GM18526 (cell line): ENCODE measurements around the gene GRIP1.

Source experiments
- POLR2A ChIP-seq: IDR thresholded peaks from 3 replicates; pipeline ENCODE4 v1.6.1; 2011; ENCODE audit not compliant: insufficient read length; ENCODE audit errors: extremely low read depth

GRIP1 gene

DNA sequence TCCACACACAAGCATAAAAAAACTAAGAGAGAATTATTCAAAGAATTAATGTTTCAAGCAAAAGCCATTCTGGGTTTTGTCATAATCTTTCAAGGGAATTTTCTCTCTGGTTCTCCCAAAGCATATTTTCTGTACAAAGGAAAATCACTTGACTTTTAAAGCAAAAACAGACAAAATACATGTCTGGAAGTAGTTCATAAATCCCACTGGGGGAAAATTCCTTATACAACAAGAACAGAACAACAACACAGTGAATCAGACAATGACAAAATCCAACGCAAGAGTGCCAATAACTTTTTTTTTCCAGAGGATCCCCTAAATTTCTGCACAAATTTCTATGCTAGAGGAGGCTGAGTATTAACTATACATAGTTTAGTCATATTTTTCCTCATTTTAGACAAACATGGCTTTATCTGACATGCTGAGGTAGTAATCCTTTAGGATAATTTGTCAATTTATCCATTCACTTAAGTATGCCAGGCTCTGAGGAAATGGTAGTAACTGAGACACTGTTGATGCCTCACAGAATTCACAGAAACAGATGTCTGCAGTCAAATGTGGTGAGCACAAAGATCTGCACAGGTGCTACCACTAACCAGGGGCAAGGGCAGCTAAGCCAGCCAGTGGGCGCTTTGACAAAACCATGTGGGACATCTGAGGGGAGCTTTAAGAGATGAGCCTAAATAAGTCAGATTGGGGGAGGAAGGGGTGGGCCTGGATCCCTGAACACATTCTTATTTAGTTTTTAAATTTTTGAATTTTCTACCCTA lies 38.0 kb downstream of the GRIP1 start:
- TF ChIP-seq POLR2A: no peak

- no peak for TF ChIP-seq POLR2A
Observed at GRCh38 chr12:66638666-66639065, 40.2 kb downstream of the GRIP1 start.

GRCh38 chr12:66637699-66638301 lies 41.1 kb downstream of the GRIP1 start:
- no peak for TF ChIP-seq POLR2A

DNA sequence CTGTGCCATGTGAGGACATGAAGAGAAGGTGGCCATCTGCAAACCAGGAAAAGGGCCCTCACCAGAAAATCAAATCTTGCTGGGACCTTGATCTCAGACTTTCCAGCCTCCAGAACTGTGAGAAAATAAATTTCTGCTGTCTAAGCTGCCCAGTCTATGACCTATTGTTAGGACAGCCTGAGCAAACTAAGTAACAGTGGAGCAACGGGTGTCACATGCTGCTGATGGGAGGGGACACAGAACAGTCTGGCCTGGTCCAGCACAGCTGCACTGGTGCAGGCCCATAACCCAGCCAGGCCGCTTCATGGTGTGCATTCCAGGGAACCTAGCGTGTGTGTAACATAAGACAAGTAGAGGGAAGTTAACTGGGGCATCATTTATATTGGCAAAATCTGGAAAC lies 42.1 kb downstream of the GRIP1 start:
- no peak for TF ChIP-seq POLR2A

- no peak for TF ChIP-seq POLR2A
Observed at GRCh38 chr12:66633676-66634075, 45.2 kb downstream of the GRIP1 start.

DNA sequence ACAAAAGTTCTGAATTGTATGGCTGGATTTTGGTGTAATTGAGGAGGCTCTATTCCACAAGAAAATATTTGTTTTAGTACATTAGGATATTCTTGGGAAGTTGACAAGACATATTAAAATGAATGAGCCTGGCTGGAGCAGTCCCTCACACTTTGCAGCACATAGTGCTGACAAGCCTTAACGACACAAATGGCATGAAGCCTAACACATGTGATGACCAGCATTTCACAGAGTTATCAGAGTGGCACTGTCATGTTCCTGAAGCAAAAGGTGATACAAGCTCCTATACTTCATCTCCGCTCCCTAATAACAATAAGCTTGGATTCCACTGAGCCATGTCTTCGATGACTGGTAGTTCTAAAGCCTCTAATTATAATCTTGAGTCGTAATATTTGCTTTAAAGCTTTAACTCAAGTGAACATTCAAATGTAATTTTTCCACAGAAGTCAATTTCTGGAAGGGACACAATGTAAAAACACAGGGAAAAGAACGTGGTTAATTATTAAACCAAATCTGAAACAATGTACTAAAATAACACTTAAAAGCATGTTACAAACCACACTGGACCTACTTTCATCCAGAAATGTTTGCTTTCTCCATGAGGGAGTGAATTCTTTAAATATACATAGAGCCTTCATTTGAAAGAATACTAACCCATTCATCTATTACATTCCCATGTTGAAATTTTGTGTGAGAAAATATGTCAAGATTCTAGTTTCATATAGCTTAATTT lies 49.6 kb downstream of the GRIP1 start:
- no peak for TF ChIP-seq POLR2A

DNA sequence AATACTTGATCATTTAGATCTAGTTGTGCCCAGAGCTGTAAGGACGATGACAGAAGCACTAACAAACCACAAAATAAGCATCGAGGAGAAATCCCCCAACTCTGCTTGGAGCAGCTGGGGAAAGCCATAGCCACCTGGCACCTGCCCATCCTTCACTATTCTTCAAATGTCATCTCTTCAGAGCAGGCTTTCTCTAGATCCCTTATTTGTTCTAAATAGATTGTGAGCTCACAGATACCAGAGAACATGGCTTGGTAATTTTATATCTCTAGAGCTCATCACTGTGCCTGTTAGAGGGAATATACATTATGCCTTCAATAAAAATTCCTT lies 50.9 kb downstream of the GRIP1 start:
- TF ChIP-seq POLR2A: no peak

GRCh38 chr12:66627270-66627987 lies 51.4 kb downstream of the GRIP1 start:
- no peak for TF ChIP-seq POLR2A

GRCh38 chr12:66624806-66625205 lies 54.1 kb downstream of the GRIP1 start:
- TF ChIP-seq POLR2A: no peak

DNA sequence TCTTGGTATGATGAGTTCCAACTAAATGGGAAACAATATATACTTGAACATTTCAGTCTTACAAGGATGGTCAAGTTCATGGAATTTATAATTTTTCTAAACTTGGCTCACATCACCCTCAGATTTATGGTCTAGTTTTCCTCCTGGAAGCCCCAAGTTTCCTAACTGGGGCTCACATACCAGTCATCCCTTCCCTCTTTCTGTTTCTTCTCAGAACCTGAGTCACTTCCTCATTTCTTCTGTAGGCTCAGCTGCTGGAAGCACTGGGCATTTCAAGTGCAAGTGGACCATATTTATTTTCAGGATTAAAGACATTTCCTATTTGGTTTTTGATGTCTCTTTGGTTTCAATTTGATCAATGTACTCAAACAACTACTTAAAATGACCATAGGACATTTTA lies 55.4 kb downstream of the GRIP1 start:
- TF ChIP-seq POLR2A: no peak

DNA sequence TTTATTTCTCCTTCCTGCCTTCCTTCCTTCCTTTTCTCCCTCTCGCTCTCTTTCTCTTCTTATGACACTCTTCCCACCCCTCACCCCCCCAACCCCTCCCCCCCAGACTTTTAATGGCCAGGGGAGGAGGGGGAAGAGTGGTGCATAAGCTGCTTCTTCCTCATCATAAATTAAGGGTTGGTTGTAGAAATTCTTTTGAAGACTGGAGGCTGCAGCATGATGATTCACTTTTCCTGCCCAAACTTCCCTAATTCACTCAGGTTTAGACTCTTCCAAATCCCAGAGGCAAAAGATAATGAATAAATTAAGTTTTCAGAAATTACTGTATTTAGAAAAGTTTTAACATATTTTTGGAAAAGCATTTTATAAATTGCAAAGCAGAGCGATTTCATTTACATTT lies 58.2 kb downstream of the GRIP1 start:
- no peak for TF ChIP-seq POLR2A

DNA sequence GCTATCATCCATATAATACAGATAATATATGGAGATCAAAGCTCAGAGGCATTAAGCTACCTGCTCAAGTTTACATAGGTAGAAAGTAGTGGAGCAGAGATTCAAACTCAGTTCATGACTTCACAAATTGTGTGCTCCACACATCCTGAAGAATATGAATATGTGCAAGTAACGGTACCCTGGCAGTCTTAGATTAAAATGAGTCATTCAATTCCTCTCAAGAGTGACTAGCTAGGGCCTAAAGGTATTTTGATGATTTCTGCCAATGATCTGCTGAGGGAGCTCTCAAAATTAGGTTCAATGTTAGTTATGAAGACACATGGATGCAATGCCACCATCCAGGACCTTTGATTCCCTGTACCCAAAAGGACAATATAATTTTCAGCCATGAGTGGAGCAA lies 58.9 kb downstream of the GRIP1 start:
- TF ChIP-seq POLR2A: no peak

GRCh38 chr12:66617991-66618390 lies 60.9 kb downstream of the GRIP1 start:
- no peak for TF ChIP-seq POLR2A

DNA sequence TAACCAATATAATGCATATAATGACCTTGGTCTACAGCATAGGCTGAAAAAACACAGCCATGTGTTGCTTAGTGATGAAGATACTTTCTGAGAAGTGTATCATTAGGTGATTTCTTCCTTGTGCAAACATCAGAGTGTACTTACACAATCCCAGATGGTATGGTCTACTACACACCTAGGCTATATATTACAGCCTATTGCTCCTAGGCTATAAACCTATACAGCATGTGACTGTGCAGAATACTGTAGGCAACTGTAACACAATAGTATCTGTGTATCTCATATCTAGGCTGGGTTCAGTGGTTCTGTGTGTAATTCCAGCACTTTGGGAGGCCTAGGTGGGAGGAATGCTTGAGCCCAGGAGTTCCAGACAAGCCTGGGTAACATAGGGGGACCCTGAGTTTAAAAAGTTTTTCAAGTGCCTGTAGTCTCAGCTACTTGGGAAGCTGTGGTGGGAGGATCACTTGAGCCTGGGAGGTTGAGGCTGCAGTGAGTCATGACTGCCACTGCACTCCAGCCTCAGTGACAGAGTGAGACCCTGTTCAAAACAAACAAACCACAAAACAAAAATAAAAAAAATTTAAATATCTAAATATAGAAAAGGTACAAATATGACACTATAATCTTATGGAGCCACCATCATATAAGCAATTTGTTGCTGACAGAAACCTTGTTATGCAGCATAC lies 66.6 kb downstream of the GRIP1 start:
- TF ChIP-seq POLR2A: no peak

GRCh38 chr12:66607147-66607546 lies 71.7 kb downstream of the GRIP1 start:
- TF ChIP-seq POLR2A: no peak
